B cell (primary cell): ENCODE data around the gene PPP2R2C. TPM values are rescaled to one million over a fixed set of nuclear protein-coding genes. Genes with fewer than 3 reads are reported as not detected.
A peak's percentile ranks its signal among the peaks of the same experiment; 100 is the strongest.

Source experiments
- ATAC-seq: fragments of 200-7000 bp; cut with Tn5 transposase; one replicate; pipeline ENCODE4 v1.10.0; 2021; ENCODE audit warnings: low read depth, mild to moderate bottlenecking, moderate number of reproducible peaks, moderate library complexity
- CTCF ChIA-PET: fragments of 350-600 bp; sonication (Branson Sonifier 250); formaldehyde crosslinking; loops from one replicate; lab custom pipeline; 2021; ENCODE audit warnings: antibody characterized with exemption, inconsistent platforms; lab: Charles Lee
- POLR2A ChIA-PET: fragments of 350-600 bp; sonication (Branson Sonifier 250); formaldehyde crosslinking; loops from one replicate; lab custom pipeline; 2021; ENCODE audit warnings: antibody characterized with exemption; lab: Charles Lee
- DNase-seq: peaks from one replicate; pipeline ENCODE4 v3.0.0; 2013
- H2AFZ ChIP-seq: 2 replicates; pipeline ENCODE4 v1.6.1; 2012; ENCODE audit warnings: mild to moderate bottlenecking, low read depth, low read length; ENCODE audit not compliant: insufficient read depth, poor library complexity, severe bottlenecking
- H3K27ac ChIP-seq, 2 donors: 1 replicate in 1 of 2; 2 replicates in 1 of 2; pipeline ENCODE4 v1.5.1; 2012 to 2013; ENCODE audit warnings: low read length in 2 of 2, mild to moderate bottlenecking in 2 of 2, moderate library complexity in 1 of 2
- H3K27me3 ChIP-seq, 4 experiments: fragments of 200-600 bp in 1 of 4; sonication (generic) in 1 of 4; replicated peaks in 1 of 4; 1 replicate in 2 of 4; 2 replicates in 2 of 4; pipeline versions ENCODE4 v1.6.1 to v1.7.0; 2013 to 2016; ENCODE audit warnings: low read length in 3 of 4, mild to moderate bottlenecking in 2 of 4, mixed read lengths in 1 of 4, moderate library complexity in 1 of 4; ENCODE audit not compliant: insufficient read depth in 4 of 4, control insufficient read depth in 3 of 4; ENCODE audit errors: control extremely low read depth in 1 of 4
- H3K36me3 ChIP-seq, 2 experiments: replicated peaks in 1 of 2; 1 replicate in 1 of 2; 2 replicates in 1 of 2; pipeline versions ENCODE4 v1.6.1 to v1.7.1; 2013; ENCODE audit warnings: low read length in 1 of 2; ENCODE audit not compliant: insufficient read depth in 2 of 2, control insufficient read depth in 1 of 2; ENCODE audit errors: control extremely low read depth in 1 of 2, extremely low read depth in 1 of 2
- H3K4me1 ChIP-seq, 2 donors: fragments of 200-600 bp in 1 of 2; sonication (generic) in 1 of 2; 1 replicate in 1 of 2; 2 replicates in 1 of 2; pipeline versions ENCODE4 v1.5.1 to v1.6.1; 2013 to 2017; ENCODE audit warnings: low read length in 2 of 2; ENCODE audit not compliant: control insufficient read depth in 2 of 2, insufficient read depth in 2 of 2
- H3K4me2 ChIP-seq: replicated peaks from 2 replicates; pipeline ENCODE3; 2012; ENCODE audit warnings: mild to moderate bottlenecking, low read depth, low read length; ENCODE audit not compliant: poor library complexity, severe bottlenecking
- H3K4me3 ChIP-seq, 5 experiments: fragments of 200-600 bp in 1 of 5; sonication (generic) in 1 of 5; 1 replicate in 3 of 5; 2 replicates in 2 of 5; pipeline versions ENCODE4 v1.5.1 to v1.7.0; 2011 to 2016; ENCODE audit warnings: low read length in 4 of 5, mild to moderate bottlenecking in 4 of 5, low read depth in 2 of 5, control low read depth in 1 of 5, moderate library complexity in 1 of 5; ENCODE audit not compliant: insufficient read depth in 1 of 5; ENCODE audit errors: control extremely low read depth in 1 of 5, extremely low read depth in 1 of 5
- H3K79me2 ChIP-seq: fragments of 200-600 bp; sonication (generic); one replicate; pipeline ENCODE4 v1.6.0; 2016; ENCODE audit warnings: low read length; ENCODE audit not compliant: control insufficient read depth, insufficient read depth
- H3K9ac ChIP-seq: fragments of 200-600 bp; sonication (generic); 2 replicates; pipeline ENCODE4 v1.6.1; 2017; ENCODE audit warnings: mild to moderate bottlenecking, low read length, moderate library complexity
- H3K9me3 ChIP-seq, 3 donors: one replicate each; pipeline versions ENCODE4 v1.6.1 to v1.7.1; 2013; ENCODE audit warnings: low read length in 2 of 3; ENCODE audit not compliant: control insufficient read depth in 2 of 3, insufficient read depth in 1 of 3; ENCODE audit errors: control extremely low read depth in 1 of 3
- H4K20me1 ChIP-seq: 2 replicates; pipeline ENCODE4 v1.6.0; 2012; ENCODE audit warnings: mild to moderate bottlenecking, low read length; ENCODE audit not compliant: insufficient read depth, control insufficient read depth, poor library complexity, severe bottlenecking
- H3K27ac Mint-ChIP-seq: one replicate; pipeline ENCODE4 v1.8.0; 2021; ENCODE audit warnings: mixed read lengths
- H3K27me3 Mint-ChIP-seq: one replicate; pipeline ENCODE4 v1.8.0; 2021; ENCODE audit warnings: mixed read lengths
- H3K4me1 Mint-ChIP-seq: one replicate; pipeline ENCODE4 v1.8.0; 2021; ENCODE audit warnings: mixed read lengths
- H3K4me3 Mint-ChIP-seq: one replicate; pipeline ENCODE4 v1.8.0; 2021; ENCODE audit warnings: mixed read lengths
- H3K9me3 Mint-ChIP-seq: one replicate; pipeline ENCODE4 v1.8.0; 2022; ENCODE audit warnings: mixed read lengths; ENCODE audit not compliant: insufficient read depth
- CTCF ChIP-seq: fragments of 200-600 bp; IDR thresholded peaks from one replicate; pipeline ENCODE4 v1.8.0; 2022; ENCODE audit warnings: antibody characterized with exemption, mild to moderate bottlenecking
- EZH2 ChIP-seq: IDR thresholded peaks from 2 replicates; pipeline ENCODE4 v1.6.1; 2012; ENCODE audit warnings: borderline replicate concordance, low read depth, mild to moderate bottlenecking, moderate library complexity, low read length; ENCODE audit not compliant: insufficient read depth, poor library complexity, severe bottlenecking
- WGBS: methylation state at CpG from one replicate; pipeline ENCODE4 v1.1.5; 2013; ENCODE audit warnings: missing lambda C conversion rate; ENCODE audit not compliant: insufficient coverage; 5-methylcytosine and 5-hydroxymethylcytosine counted together
- intact Hi-C: fragments of 100-400 bp; cut with micrococcal nuclease; formaldehyde crosslinking; loops from one replicate; pipeline ENCODE4 v1.10.0; 2022
- polyA plus RNA-seq: library from polyadenylated mRNA; depleted of rRNA; stranded (reverse); fragments of >200 nt; gene quantifications from 2 replicates; pipeline ENCODE4 v1.2.3, GENCODE V29; 2012
- total RNA-seq, 2 donors: library from RNA; stranded (reverse); fragments of 120-200 nt in 1 of 2; gene quantifications; 1 replicate in 1 of 2; 2 replicates in 1 of 2; pipeline versions ENCODE4 v1.2.3 to v1.2.4, GENCODE V29; 2013 to 2022

PPP2R2C gene
- total and polyA plus RNA-seq, 2 donors (not counting 1 experiment from before 2014, with no cell fraction given): not detected

- Histone ChIP-seq H3K27me3 (no peaks in the 10 kb centered on the region), H3K4me2 (no peak overlapping the region), H3K79me2 (no peaks in the 10 kb centered on the region), H3K9ac (no peak overlapping the region), H2AFZ (no peak overlapping the region), H3K4me1 (peaks cover 6 to 19% of the 10 kb centered on the region in 2 donors), H4K20me1 (no peaks in the 10 kb centered on the region), H3K36me3 (no peaks in the 10 kb centered on the region), H3K27ac (no peak overlapping the region), H3K4me3 (no peak overlapping the region), H3K9me3 (no peaks in the 10 kb centered on the region)
- ChIA-PET CTCF (interaction anchor here (1.8 kb wide), 1 partner anchor 23 kb away, joined by 6 read pairs; no protein-coding TSS in a partner anchor), POLR2A (no interaction called here)
- Mint-ChIP-seq H3K27ac (no peak overlapping the region), H3K9me3 (no peaks in the 10 kb centered on the region), H3K4me3 (no peak overlapping the region), H3K4me1 (peaks cover 15% of the 10 kb centered on the region), H3K27me3 (peaks cover 3% of the 10 kb centered on the region)
- ATAC-seq (no peak), DNase-seq (no peak)
- intact Hi-C loops: no loop called here
- TF ChIP-seq CTCF (no peak), EZH2 (no peak)
- WGBS: 100% methylated on average over 1 of the region's 1 CpG
Measured at GRCh38 chr4:6273661-6273990, 198.8 kb downstream of the PPP2R2C start.

- H3K36me3 ChIP-seq: no peaks in the 10 kb centered on the region
- no peak overlapping the region for H3K4me3 ChIP-seq
- no peaks in the 10 kb centered on the region for H3K27me3 ChIP-seq
- TF ChIP-seq CTCF (no peak), EZH2 (no peak)
- peak overlapping the region; percentile 2 for H3K4me3 Mint-ChIP-seq
- no peak overlapping the region for H3K9ac ChIP-seq
- no peak overlapping the region for H3K4me2 ChIP-seq
- H3K27ac ChIP-seq: no peak overlapping the region
- H3K4me1 ChIP-seq: peaks cover 12 to 20% of the 10 kb centered on the region in 2 donors
- no peaks in the 10 kb centered on the region for H3K9me3 ChIP-seq
- H3K79me2 ChIP-seq: no peaks in the 10 kb centered on the region
- 87% methylated on average over 15 of the region's 15 CpGs for WGBS
- H3K27me3 Mint-ChIP-seq: peaks cover 3% of the 10 kb centered on the region
- H3K9me3 Mint-ChIP-seq: no peaks in the 10 kb centered on the region
- ChIA-PET CTCF (interaction anchor here (0.7 to 1.8 kb wide), 3 partner anchors 22 to 55 kb away, joined by 3 to 6 read pairs (median 3); no protein-coding TSS in a partner anchor), POLR2A (no interaction called here)
- DNase-seq (no peak), ATAC-seq (no peak)
- no peaks in the 10 kb centered on the region for H4K20me1 ChIP-seq
- intact Hi-C loops: no loop called here
- no peak overlapping the region for H2AFZ ChIP-seq
- no peak overlapping the region for H3K27ac Mint-ChIP-seq
- H3K4me1 Mint-ChIP-seq: peaks cover 20% of the 10 kb centered on the region
Measured at GRCh38 chr4:6272863-6273660, 199.4 kb downstream of the PPP2R2C start.
